K562 (cell line): ENCODE results near the gene KLK10. TPM values are rescaled to one million over a fixed set of nuclear protein-coding genes. Genes with fewer than 3 reads are reported as not detected.

Experiments used
- ATAC-seq: fragments of 200-7000 bp; cut with Tn5 transposase; 3 replicates; pipeline ENCODE4 v1.9.1; 2020; ENCODE audit warnings: moderate library complexity
- BruUV-seq: library from RNA; stranded (reverse); fragments of 400-500 nt; replicated peaks from 2 replicates; lab custom pipeline; 2021; lab: Mats Ljungman, UMichigan
- CTCF ChIA-PET: fragments of 300-600 bp; formaldehyde crosslinking; extraction: SDS; loops from one replicate; lab custom pipeline; 2021; ENCODE audit warnings: low intra/inter-chr PET ratio; lab: Yijun Ruan, JAX
- POLR2A ChIA-PET: fragments of 300-600, 350-650 bp; sonication (Branson Sonifier 250); formaldehyde crosslinking; extraction: SDS; loops from one replicate; lab custom pipeline; 2021; ENCODE audit warnings: antibody characterized with exemption, inconsistent platforms; lab: Yijun Ruan, JAX
- DNase-seq, 4 experiments: peaks; one replicate each; pipeline versions ENCODE4 v3.0.0 to v3.0.0-alpha.2; 2011 to 2018; ENCODE audit warnings: low spot score in 3 of 4, mixed read lengths in 3 of 4; ENCODE audit errors: extremely low read depth in 1 of 4
- FAIRE-seq: peaks from 2 replicates; lab custom pipeline; 2011; peaks lifted over from hg19 to GRCh38; lab: Jason Lieb, UNC
- H2AFZ ChIP-seq: 2 replicates; pipeline ENCODE4 v1.6.0; 2011; ENCODE audit warnings: low read depth, low read length, control low read depth, inconsistent platforms
- H3K27ac ChIP-seq: fragments of 200-600 bp; 3 replicates; pipeline ENCODE4 v1.8.0; 2011; ENCODE audit warnings: low read depth, mild to moderate bottlenecking, control low read depth, inconsistent platforms, low read length, moderate library complexity, mixed read lengths; ENCODE audit errors: extremely low read depth
- H3K27me3 ChIP-seq, 2 experiments: fragments of 300-600 bp in 1 of 2; 2 replicates in 1 of 2; 3 replicates in 1 of 2; pipeline versions ENCODE4 v1.6.0 to v1.8.0; 2011; ENCODE audit warnings: inconsistent platforms in 2 of 2, low read length in 2 of 2, mild to moderate bottlenecking in 1 of 2, mixed read lengths in 1 of 2, moderate library complexity in 1 of 2; ENCODE audit not compliant: control insufficient read depth in 2 of 2, insufficient read depth in 2 of 2
- H3K36me3 ChIP-seq: fragments of 300-600 bp; 3 replicates; pipeline ENCODE4 v1.8.0; 2011; ENCODE audit warnings: mild to moderate bottlenecking, low read length, inconsistent platforms; ENCODE audit not compliant: control insufficient read depth, insufficient read depth
- H3K4me1 ChIP-seq, 2 experiments: fragments of 200-600 bp in 1 of 2; replicated peaks in 1 of 2; 2 replicates in 1 of 2; 3 replicates in 1 of 2; pipeline versions ENCODE4 v1.5.1 to v1.8.0; 2011; ENCODE audit warnings: inconsistent platforms in 2 of 2, low read length in 2 of 2, mild to moderate bottlenecking in 1 of 2, mixed read lengths in 1 of 2, moderate library complexity in 1 of 2; ENCODE audit not compliant: control insufficient read depth in 2 of 2, insufficient read depth in 2 of 2
- H3K4me2 ChIP-seq: 2 replicates; pipeline ENCODE4 v1.6.1; 2011; ENCODE audit warnings: low read length, control low read depth, inconsistent platforms, mixed read lengths; ENCODE audit not compliant: insufficient read depth
- H3K4me3 ChIP-seq: fragments of 200-600 bp; sonication (generic), shearing (Covaris generic); 2 replicates; pipeline ENCODE4 v1.5.1; 2016; ENCODE audit warnings: control low read depth, inconsistent platforms
- H3K79me2 ChIP-seq: fragments of 200-600 bp; 3 replicates; pipeline ENCODE4 v1.8.0; 2011; ENCODE audit warnings: low read length, inconsistent platforms; ENCODE audit not compliant: control insufficient read depth, insufficient read depth
- H3K9ac ChIP-seq, 2 experiments: 2 replicates each; pipeline versions ENCODE4 v1.6.0 to v1.6.1; 2011; ENCODE audit warnings: low read depth in 2 of 2, low read length in 2 of 2, control low read depth in 1 of 2, inconsistent platforms in 1 of 2, mild to moderate bottlenecking in 1 of 2, mixed read lengths in 1 of 2; ENCODE audit not compliant: insufficient read depth in 1 of 2
- H3K9me1 ChIP-seq: one replicate; pipeline ENCODE4 v1.6.0; 2011; ENCODE audit warnings: inconsistent platforms, mild to moderate bottlenecking, low read length, moderate library complexity; ENCODE audit not compliant: control insufficient read depth, insufficient read depth
- H3K9me3 ChIP-seq: replicated peaks from 2 replicates; pipeline ENCODE4 v1.5.1; 2011; ENCODE audit warnings: low read depth, low read length, inconsistent platforms; ENCODE audit not compliant: control insufficient read depth, insufficient read depth
- H4K20me1 ChIP-seq: replicated peaks from 2 replicates; pipeline ENCODE4 v1.6.1; 2011; ENCODE audit warnings: low read length, inconsistent platforms, mixed read lengths; ENCODE audit not compliant: control insufficient read depth, insufficient read depth
- FOXA1 ChIP-seq: fragments of 450-650 bp; IDR thresholded peaks from 2 replicates; pipeline ENCODE4 v1.6.1; 2016; ENCODE audit warnings: mild to moderate bottlenecking, borderline replicate concordance
- MBD2 ChIP-seq: sonication (generic); IDR thresholded peaks from 2 replicates; pipeline ENCODE4 v1.6.1; 2016; ENCODE audit warnings: low read depth, borderline replicate concordance
- NFATC3 ChIP-seq: fragments of 450-650 bp; IDR thresholded peaks from 2 replicates; pipeline ENCODE4 v1.6.1; 2017; ENCODE audit warnings: mild to moderate bottlenecking
- RBM17 ChIP-seq: fragments of 200-400 bp; formaldehyde crosslinking; IDR thresholded peaks from 2 replicates; pipeline ENCODE4 v1.6.1; 2017; ENCODE audit warnings: low read depth, mild to moderate bottlenecking, low read length, borderline replicate concordance
- RFX1 ChIP-seq: fragments of 450-650 bp; IDR thresholded peaks from 2 replicates; pipeline ENCODE4 v1.6.1; 2016; ENCODE audit warnings: mild to moderate bottlenecking, moderate library complexity
- TARDBP ChIP-seq: fragments of 450-650 bp; IDR thresholded peaks from 2 replicates; pipeline ENCODE4 v1.6.1; 2016
- TEAD1 ChIP-seq, 2 experiments: fragments of 450-650 bp in 1 of 2; sonication (generic) in 1 of 2; formaldehyde crosslinking; IDR thresholded peaks; 2 replicates each; pipeline versions ENCODE4 v1.4.0 to v1.8.0; 2020 to 2022; ENCODE audit warnings: mild to moderate bottlenecking in 2 of 2, missing genetic modification reagents in 1 of 2
- TFAM ChIP-seq: fragments of 250-450 bp; sonication (Bioruptor Pico); conservative IDR thresholded peaks from 2 replicates; pipeline ENCODE4 v1.5.0; 2021; ENCODE audit warnings: mild to moderate bottlenecking, moderate library complexity
- WGBS: fragments of 100-300 bp; shearing (Covaris generic); methylation state at CpG from one replicate; pipeline ENCODE4 v1.1.6; 2016; ENCODE audit warnings: low coverage, mixed read lengths; ENCODE audit not compliant: insufficient coverage; ENCODE audit errors: missing lambda C conversion rate; 5-methylcytosine and 5-hydroxymethylcytosine counted together
- in situ Hi-C: fragments of 300-500 bp; cut with MboI; formaldehyde crosslinking; loops from 4 replicates; pipeline ENCODE4 v1.15.0; 2018; ENCODE audit warnings: inconsistent platforms, mixed read lengths
- intact Hi-C: fragments of 100-400 bp; cut with micrococcal nuclease; formaldehyde crosslinking; loops from 2 replicates; pipeline ENCODE4 v1.14.2; 2022
- polyA plus RNA-seq, 8 experiments: library from polyadenylated mRNA; depleted of rRNA in 4 of 8; stranded (reverse) in 5 of 8; unstranded in 3 of 8; fragments of >200 nt; fragmentation: Nextera tagmentation in 2 of 8; fragmentation: Illumina TruSeq in 1 of 8; extraction: Ambion mirVana in 2 of 8; extraction: Trizol in 1 of 8; gene quantifications; 2 replicates each; pipeline versions ENCODE4 v1.2.1 to v1.2.3, GENCODE V29; 2011 to 2014; ENCODE audit warnings: inconsistent platforms in 1 of 8, missing spikeins in 1 of 8
- total RNA-seq, 7 experiments: library from RNA; depleted of rRNA in 6 of 7; stranded (reverse); fragments of >200 nt in 6 of 7; fragmentation: Illumina TruSeq in 2 of 7; extraction: Trizol in 2 of 7; gene quantifications; 2 replicates each; pipeline versions ENCODE4 v1.2.1 to v1.2.3, GENCODE V29; 2011 to 2021; ENCODE audit warnings: low replicate concordance in 1 of 7
- TF ChIP-seq, protein P1 (sequence below): fragments of 250-450 bp; sonication (Bioruptor Pico); IDR thresholded peaks from 2 replicates; pipeline ENCODE4 v1.4.0; 2020; ENCODE audit warnings: mild to moderate bottlenecking
- TF ChIP-seq, protein P2 (sequence below): sonication (generic); formaldehyde crosslinking; IDR thresholded peaks from 2 replicates; pipeline ENCODE4 v1.8.1; 2023; ENCODE audit warnings: mild to moderate bottlenecking, missing genetic modification reagents
- TF ChIP-seq, protein P3 (sequence below): fragments of 250-450 bp; sonication (Bioruptor Pico); IDR thresholded peaks from 2 replicates; pipeline ENCODE4 v1.4.0; 2020; ENCODE audit warnings: borderline replicate concordance

KLK10 gene
- total and polyA plus RNA-seq, 9 of the 15 experiments (the other 6 are each of a cell fraction or from before 2014, with no cell fraction given), result 0.11 TPM; not detected in 8

DNA sequence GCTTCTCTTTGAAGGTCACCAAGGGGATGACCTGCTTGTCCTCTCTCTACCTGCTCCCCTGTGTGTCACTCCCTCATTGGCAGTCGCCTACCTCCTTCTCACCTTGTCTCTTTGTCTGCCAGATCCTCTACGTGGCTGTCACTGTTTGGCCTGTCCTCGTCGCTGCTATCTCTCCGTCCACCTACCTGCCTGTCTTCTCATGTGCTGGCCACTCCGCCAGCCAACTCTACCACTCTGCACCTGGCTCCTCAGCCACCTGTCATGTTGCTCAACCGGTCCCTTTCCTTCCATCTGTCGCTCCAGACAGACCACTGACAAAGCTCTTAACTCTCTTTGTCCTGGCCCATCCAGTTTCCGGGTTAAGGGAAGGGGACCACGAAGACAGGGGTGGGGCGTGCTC, 15.2 kb upstream of the KLK10 start, which contains the start of gene KLK12:
TSS of gene KLK12 (minus strand) at position 299 of the 400 bp plus-strand sequence. CDS start 381 bp downstream, outside the sequence.
- H3K4me3 ChIP-seq, result no peak within 1 kb of the TSS
- DNase-seq (no peak), ATAC-seq (no peak), FAIRE-seq (no peak)
- in situ Hi-C loops (no loop called here), intact Hi-C loops (no loop called here)
- H4K20me1 ChIP-seq, result no peaks in the 10 kb centered on the region
- CTCF ChIA-PET, result no interaction called here
- no peaks in the 10 kb centered on the region for H3K9me3 ChIP-seq
- H3K79me2 ChIP-seq, result no peaks in the 10 kb centered on the region
- peaks cover 2% of the 10 kb centered on the region for H3K9me1 ChIP-seq
- no peaks in the 10 kb centered on the region for H3K36me3 ChIP-seq
- no peak within 1 kb of the TSS for H3K9ac ChIP-seq
- 1% methylated on average over 10 of the region's 11 CpGs for WGBS
- BruUV-seq, result no TSS peak
- POLR2A ChIA-PET, result interaction anchor here (0.8 to 1.0 kb wide), 2 partner anchors 9 to 13 kb away, joined by 3 read pairs; no protein-coding TSS in a partner anchor
- no peak within 1 kb of the TSS for H3K4me2 ChIP-seq
- peaks cover 0 to 6% of the 10 kb centered on the region in 2 experiments; a peak in 3 of 5 replicates for H3K4me1 ChIP-seq
- TF ChIP-seq, protein P1, sequence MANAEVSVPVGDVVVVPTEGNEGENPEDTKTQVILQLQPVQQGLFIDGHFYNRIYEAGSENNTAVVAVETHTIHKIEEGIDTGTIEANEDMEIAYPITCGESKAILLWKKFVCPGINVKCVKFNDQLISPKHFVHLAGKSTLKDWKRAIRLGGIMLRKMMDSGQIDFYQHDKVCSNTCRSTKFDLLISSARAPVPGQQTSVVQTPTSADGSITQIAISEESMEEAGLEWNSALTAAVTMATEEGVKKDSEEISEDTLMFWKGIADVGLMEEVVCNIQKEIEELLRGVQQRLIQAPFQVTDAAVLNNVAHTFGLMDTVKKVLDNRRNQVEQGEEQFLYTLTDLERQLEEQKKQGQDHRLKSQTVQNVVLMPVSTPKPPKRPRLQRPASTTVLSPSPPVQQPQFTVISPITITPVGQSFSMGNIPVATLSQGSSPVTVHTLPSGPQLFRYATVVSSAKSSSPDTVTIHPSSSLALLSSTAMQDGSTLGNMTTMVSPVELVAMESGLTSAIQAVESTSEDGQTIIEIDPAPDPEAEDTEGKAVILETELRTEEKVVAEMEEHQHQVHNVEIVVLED (CRISPR knock-in tag), result no peak
- TF ChIP-seq, protein P2, sequence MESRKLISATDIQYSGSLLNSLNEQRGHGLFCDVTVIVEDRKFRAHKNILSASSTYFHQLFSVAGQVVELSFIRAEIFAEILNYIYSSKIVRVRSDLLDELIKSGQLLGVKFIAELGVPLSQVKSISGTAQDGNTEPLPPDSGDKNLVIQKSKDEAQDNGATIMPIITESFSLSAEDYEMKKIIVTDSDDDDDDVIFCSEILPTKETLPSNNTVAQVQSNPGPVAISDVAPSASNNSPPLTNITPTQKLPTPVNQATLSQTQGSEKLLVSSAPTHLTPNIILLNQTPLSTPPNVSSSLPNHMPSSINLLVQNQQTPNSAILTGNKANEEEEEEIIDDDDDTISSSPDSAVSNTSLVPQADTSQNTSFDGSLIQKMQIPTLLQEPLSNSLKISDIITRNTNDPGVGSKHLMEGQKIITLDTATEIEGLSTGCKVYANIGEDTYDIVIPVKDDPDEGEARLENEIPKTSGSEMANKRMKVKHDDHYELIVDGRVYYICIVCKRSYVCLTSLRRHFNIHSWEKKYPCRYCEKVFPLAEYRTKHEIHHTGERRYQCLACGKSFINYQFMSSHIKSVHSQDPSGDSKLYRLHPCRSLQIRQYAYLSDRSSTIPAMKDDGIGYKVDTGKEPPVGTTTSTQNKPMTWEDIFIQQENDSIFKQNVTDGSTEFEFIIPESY (CRISPR knock-in tag), result no peak
- TF ChIP-seq RBM17, result no peak
- no peak for TF ChIP-seq RFX1
- no peak for TF ChIP-seq MBD2
- no peak for TF ChIP-seq TFAM
- TF ChIP-seq FOXA1, result no peak
- no peak for TF ChIP-seq TARDBP
- TF ChIP-seq, protein P3, sequence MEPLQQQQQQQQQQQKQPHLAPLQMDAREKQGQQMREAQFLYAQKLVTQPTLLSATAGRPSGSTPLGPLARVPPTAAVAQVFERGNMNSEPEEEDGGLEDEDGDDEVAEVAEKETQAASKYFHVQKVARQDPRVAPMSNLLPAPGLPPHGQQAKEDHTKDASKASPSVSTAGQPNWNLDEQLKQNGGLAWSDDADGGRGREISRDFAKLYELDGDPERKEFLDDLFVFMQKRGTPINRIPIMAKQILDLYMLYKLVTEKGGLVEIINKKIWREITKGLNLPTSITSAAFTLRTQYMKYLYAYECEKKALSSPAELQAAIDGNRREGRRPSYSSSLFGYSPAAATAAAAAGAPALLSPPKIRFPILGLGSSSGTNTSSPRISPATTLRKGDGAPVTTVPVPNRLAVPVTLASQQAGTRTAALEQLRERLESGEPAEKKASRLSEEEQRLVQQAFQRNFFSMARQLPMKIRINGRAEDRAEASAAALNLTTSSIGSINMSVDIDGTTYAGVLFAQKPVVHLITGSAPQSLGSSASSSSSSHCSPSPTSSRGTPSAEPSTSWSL (CRISPR knock-in tag), result no peak
- TF ChIP-seq NFATC3, result no peak
- no peak for TF ChIP-seq TEAD1 (CRISPR knock-in tag; IDR thresholded peaks at IDR 0.05)
- no peak within 1 kb of the TSS for H2AFZ ChIP-seq
- H3K27ac ChIP-seq, result no peak within 1 kb of the TSS
- H3K27me3 ChIP-seq, result peaks cover 7 to 32% of the 10 kb centered on the region in 2 experiments
